GM12878 (cell line): Measurements from ENCODE around the gene EPB41L4B. TPM values are rescaled to one million over a fixed set of nuclear protein-coding genes. Genes with fewer than 3 reads are reported as not detected.

Source experiments
- ATAC-seq: fragments of 200-7000 bp; cut with Tn5 transposase; 3 replicates; pipeline ENCODE4 v1.9.1; 2020; ENCODE audit warnings: mild to moderate bottlenecking, moderate library complexity
- BruUV-seq: library from RNA; stranded (reverse); fragments of 400-500 nt; replicated peaks from 2 replicates; lab custom pipeline; 2021; lab: Mats Ljungman, UMichigan
- CTCF ChIA-PET: fragments of 300-600 bp; sonication (Branson Sonifier 250); formaldehyde crosslinking; extraction: SDS; loops from one replicate; lab custom pipeline; 2021; ENCODE audit warnings: inconsistent platforms; lab: Yijun Ruan, JAX
- POLR2A ChIA-PET: fragments of 350-600 bp; formaldehyde crosslinking; extraction: SDS; loops from one replicate; lab custom pipeline; 2021; ENCODE audit warnings: inconsistent platforms; lab: Charles Lee
- RAD21 ChIA-PET: fragments of 300-600 bp; sonication (Branson Sonifier 250); formaldehyde crosslinking; loops from one replicate; lab custom pipeline; 2023; ENCODE audit warnings: antibody characterized with exemption; ENCODE audit not compliant: unreplicated experiment; lab: Charles Lee
- SMC1A ChIA-PET: fragments of 300-600 bp; sonication (Branson Sonifier 250); formaldehyde crosslinking; loops from one replicate; lab custom pipeline; 2023; ENCODE audit not compliant: unreplicated experiment, uncharacterized antibody; lab: Charles Lee
- DNase-seq: peaks from one replicate; pipeline ENCODE4 v3.0.0-alpha.2; 2011; ENCODE audit warnings: low read depth, low spot score
- FAIRE-seq: peaks from 3 replicates; lab custom pipeline; 2011; peaks lifted over from hg19 to GRCh38; lab: Jason Lieb, UNC
- H2AFZ ChIP-seq: 2 replicates; pipeline ENCODE4 v1.6.0; 2011; ENCODE audit warnings: low read depth, low read length, control low read depth; ENCODE audit not compliant: control insufficient read depth
- H3K27ac ChIP-seq: 2 replicates; pipeline ENCODE4 v1.5.1; 2011; ENCODE audit warnings: control low read depth; ENCODE audit not compliant: control insufficient read depth, insufficient read depth
- H3K27me3 ChIP-seq, 2 experiments: replicated peaks in 1 of 2; 2 replicates each; pipeline versions ENCODE4 v1.6.0 to v1.6.1; 2011; ENCODE audit warnings: low read length in 1 of 2; ENCODE audit not compliant: control insufficient read depth in 2 of 2, insufficient read depth in 2 of 2
- H3K36me3 ChIP-seq, 2 experiments: 2 replicates each; pipeline ENCODE4 v1.5.1; 2011; ENCODE audit warnings: low read length in 1 of 2; ENCODE audit not compliant: control insufficient read depth in 2 of 2, insufficient read depth in 2 of 2
- H3K4me1 ChIP-seq: 2 replicates; pipeline ENCODE4 v1.6.1; 2011; ENCODE audit warnings: mild to moderate bottlenecking, low read length, moderate library complexity, mixed read lengths; ENCODE audit not compliant: control insufficient read depth, insufficient read depth
- H3K4me2 ChIP-seq: 2 replicates; pipeline ENCODE4 v1.6.0; 2011; ENCODE audit warnings: control low read depth; ENCODE audit not compliant: control insufficient read depth, insufficient read depth
- H3K4me3 ChIP-seq: fragments of 200-600 bp; sonication (generic); 2 replicates; pipeline ENCODE4 v1.5.1; 2016
- H3K79me2 ChIP-seq: 2 replicates; pipeline ENCODE4 v1.6.0; 2011; ENCODE audit warnings: low read length; ENCODE audit not compliant: control insufficient read depth, insufficient read depth
- H3K9ac ChIP-seq: 2 replicates; pipeline ENCODE4 v1.8.0; 2011; ENCODE audit warnings: low read length, control low read depth, mixed read lengths; ENCODE audit not compliant: control insufficient read depth, insufficient read depth
- H3K9me3 ChIP-seq: replicated peaks from 3 replicates; pipeline ENCODE4 v1.5.1; 2011; ENCODE audit warnings: mild to moderate bottlenecking, low read length; ENCODE audit not compliant: control insufficient read depth, insufficient read depth
- H4K20me1 ChIP-seq: 2 replicates; pipeline ENCODE4 v1.6.0; 2011; ENCODE audit not compliant: control insufficient read depth, insufficient read depth
- CBX5 ChIP-seq: sonication (generic); IDR thresholded peaks from 2 replicates; pipeline ENCODE4 v1.6.1; 2016; ENCODE audit warnings: low read depth, moderate library complexity, mild to moderate bottlenecking, inconsistent platforms
- ETV6 ChIP-seq, 2 experiments: fragments of 450-650 bp in 1 of 2; IDR thresholded peaks in 1 of 2; conservative IDR thresholded peaks in 1 of 2; 2 replicates each; pipeline ENCODE4 v1.6.1; 2014; ENCODE audit warnings: antibody characterized with exemption in 1 of 2, borderline replicate concordance in 1 of 2, low read depth in 1 of 2, mild to moderate bottlenecking in 1 of 2, moderate library complexity in 1 of 2
- MTA3 ChIP-seq: IDR thresholded peaks from 2 replicates; pipeline ENCODE4 v1.6.1; 2012; ENCODE audit warnings: low read length, inconsistent platforms, borderline replicate concordance
- NFXL1 ChIP-seq: fragments of 450-650 bp; IDR thresholded peaks from 2 replicates; pipeline ENCODE4 v1.6.1; 2017; ENCODE audit warnings: antibody characterized with exemption, mild to moderate bottlenecking, borderline replicate concordance
- STAT3 ChIP-seq: IDR thresholded peaks from 2 replicates; pipeline ENCODE4 v1.6.1; 2011; ENCODE audit warnings: low read depth, low read length, improper control_type of control experiment
- TCF12 ChIP-seq: IDR thresholded peaks from 2 replicates; pipeline ENCODE4 v1.6.1; 2011; ENCODE audit warnings: low read depth, mild to moderate bottlenecking, low read length
- WGBS: methylation state at CpG from one replicate; pipeline ENCODE4 v1.1.6; 2016; ENCODE audit warnings: low lambda C conversion rate; ENCODE audit not compliant: insufficient replicate concordance, insufficient coverage; ENCODE audit errors: missing lambda C conversion rate; 5-methylcytosine and 5-hydroxymethylcytosine counted together
- in situ Hi-C: fragments of 300-500 bp; cut with MboI; formaldehyde crosslinking; loops from 9 replicates; pipeline ENCODE4 v1.14.3; 2018; ENCODE audit warnings: mixed read lengths
- intact Hi-C: fragments of 100-400 bp; cut with micrococcal nuclease; formaldehyde crosslinking; loops from one replicate; pipeline ENCODE4 v1.14.2; 2022; ENCODE audit not compliant: unreplicated experiment
- polyA plus RNA-seq, 11 experiments: library from polyadenylated mRNA; depleted of rRNA in 4 of 11; unstranded in 6 of 11; stranded (reverse) in 5 of 11; fragments of >200 nt; fragmentation: Nextera tagmentation in 4 of 11; fragmentation: Illumina TruSeq in 1 of 11; extraction: Ambion mirVana in 4 of 11; extraction: Trizol in 1 of 11; gene quantifications; 1 replicate in 1 of 11; 2 replicates in 10 of 11; pipeline versions ENCODE4 v1.2.1 to v1.2.3, GENCODE V29; 2011 to 2016; ENCODE audit warnings: inconsistent platforms in 2 of 11, missing spikeins in 2 of 11, low read depth in 1 of 11
- total RNA-seq, 4 experiments: library from RNA; depleted of rRNA in 3 of 4; stranded (reverse); fragments of >200 nt in 3 of 4; fragmentation: Illumina TruSeq in 1 of 4; extraction: Trizol in 1 of 4; gene quantifications; 2 replicates each; pipeline versions ENCODE4 v1.2.1 to v1.2.3, GENCODE V29; 2013 to 2021
- TF ChIP-seq, protein P1 (sequence below), 3 experiments: IDR thresholded peaks in 2 of 3; conservative IDR thresholded peaks in 1 of 3; 2 replicates each; pipeline ENCODE4 v1.5.1; 2011; ENCODE audit warnings: low read depth in 3 of 3, low read length in 3 of 3, mild to moderate bottlenecking in 3 of 3, control low read depth in 2 of 3, moderate library complexity in 2 of 3, inconsistent platforms in 1 of 3, mixed read lengths in 1 of 3; ENCODE audit not compliant: control insufficient read depth in 2 of 3, insufficient read depth in 1 of 3; ENCODE audit errors: extremely low read depth in 1 of 3
- TF ChIP-seq, protein P2 (sequence below): fragments of 150-350 bp; IDR thresholded peaks from 2 replicates; pipeline ENCODE4 v1.6.1; 2014; ENCODE audit warnings: mild to moderate bottlenecking, low read depth, low read length

The EPB41L4B gene
- total and polyA plus RNA-seq, 10 of the 15 experiments (the other 5 are each of a cell fraction or from before 2014, with no cell fraction given) = 0.04 to 0.75 (median 0.13) TPM; not detected in 1

DNA sequence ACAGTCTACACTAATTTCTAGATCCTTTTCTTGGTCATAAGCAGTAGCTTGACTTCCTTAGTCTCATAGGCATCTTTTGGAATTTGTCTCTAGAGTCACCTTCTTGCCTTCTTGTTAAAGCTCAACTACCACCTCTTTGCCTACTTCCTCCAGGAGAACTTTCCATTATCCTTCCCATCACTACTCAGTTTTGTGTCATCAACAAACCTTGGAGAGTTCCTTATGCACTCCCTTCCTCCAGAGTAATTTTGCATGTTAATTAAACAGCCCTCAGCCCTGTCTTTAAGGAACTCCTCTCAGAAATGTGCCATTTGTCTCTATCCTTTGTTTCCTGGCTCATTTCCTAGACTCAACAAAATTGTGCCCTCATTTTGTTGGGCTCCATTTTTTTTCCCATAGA, 4.2 kb upstream of the EPB41L4B start (continued):
- TF ChIP-seq, protein P1, sequence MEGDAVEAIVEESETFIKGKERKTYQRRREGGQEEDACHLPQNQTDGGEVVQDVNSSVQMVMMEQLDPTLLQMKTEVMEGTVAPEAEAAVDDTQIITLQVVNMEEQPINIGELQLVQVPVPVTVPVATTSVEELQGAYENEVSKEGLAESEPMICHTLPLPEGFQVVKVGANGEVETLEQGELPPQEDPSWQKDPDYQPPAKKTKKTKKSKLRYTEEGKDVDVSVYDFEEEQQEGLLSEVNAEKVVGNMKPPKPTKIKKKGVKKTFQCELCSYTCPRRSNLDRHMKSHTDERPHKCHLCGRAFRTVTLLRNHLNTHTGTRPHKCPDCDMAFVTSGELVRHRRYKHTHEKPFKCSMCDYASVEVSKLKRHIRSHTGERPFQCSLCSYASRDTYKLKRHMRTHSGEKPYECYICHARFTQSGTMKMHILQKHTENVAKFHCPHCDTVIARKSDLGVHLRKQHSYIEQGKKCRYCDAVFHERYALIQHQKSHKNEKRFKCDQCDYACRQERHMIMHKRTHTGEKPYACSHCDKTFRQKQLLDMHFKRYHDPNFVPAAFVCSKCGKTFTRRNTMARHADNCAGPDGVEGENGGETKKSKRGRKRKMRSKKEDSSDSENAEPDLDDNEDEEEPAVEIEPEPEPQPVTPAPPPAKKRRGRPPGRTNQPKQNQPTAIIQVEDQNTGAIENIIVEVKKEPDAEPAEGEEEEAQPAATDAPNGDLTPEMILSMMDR (IDR thresholded peaks at IDR 0.05 in 2 of 3, conservative IDR thresholded peaks at IDR 0.05 in 1 of 3; ENCODE audit: control insufficient read depth in 2 of 3, extremely low read depth in 1 of 3, insufficient read depth in 1 of 3, low read depth in 3 of 3, low read length in 3 of 3) = no peak

GRCh38 chr9:109323771-109324170, 2.9 kb upstream of the EPB41L4B start:
- RAD21 ChIA-PET = no interaction called here
- TF ChIP-seq MTA3 (no peak), STAT3 (no peak), NFXL1 (no peak), TCF12 (no peak), ETV6 (conservative IDR thresholded peaks at IDR 0.05 in 1 of 2, IDR thresholded peaks at IDR 0.05 in 1 of 2; ENCODE audit: borderline replicate concordance in 1 of 2, low read depth in 1 of 2) (no peak), CBX5 (no peak)
- TF ChIP-seq, protein P2, sequence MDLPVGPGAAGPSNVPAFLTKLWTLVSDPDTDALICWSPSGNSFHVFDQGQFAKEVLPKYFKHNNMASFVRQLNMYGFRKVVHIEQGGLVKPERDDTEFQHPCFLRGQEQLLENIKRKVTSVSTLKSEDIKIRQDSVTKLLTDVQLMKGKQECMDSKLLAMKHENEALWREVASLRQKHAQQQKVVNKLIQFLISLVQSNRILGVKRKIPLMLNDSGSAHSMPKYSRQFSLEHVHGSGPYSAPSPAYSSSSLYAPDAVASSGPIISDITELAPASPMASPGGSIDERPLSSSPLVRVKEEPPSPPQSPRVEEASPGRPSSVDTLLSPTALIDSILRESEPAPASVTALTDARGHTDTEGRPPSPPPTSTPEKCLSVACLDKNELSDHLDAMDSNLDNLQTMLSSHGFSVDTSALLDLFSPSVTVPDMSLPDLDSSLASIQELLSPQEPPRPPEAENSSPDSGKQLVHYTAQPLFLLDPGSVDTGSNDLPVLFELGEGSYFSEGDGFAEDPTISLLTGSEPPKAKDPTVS = no peak
- POLR2A ChIA-PET = no interaction called here
- intact Hi-C loops (loop anchor here (5.0 kb wide), 2 partner anchors 79 to 141 kb away; no protein-coding TSS in a partner anchor), in situ Hi-C loops (no loop called here)
- H4K20me1 ChIP-seq = no peaks in the 10 kb centered on the region
- peaks cover 0 to 3% of the 10 kb centered on the region in 2 experiments; a peak in 3 of 4 replicates for H3K27me3 ChIP-seq
- no peak overlapping the region for H3K27ac ChIP-seq
- H3K4me1 ChIP-seq = no peaks in the 10 kb centered on the region
- H3K79me2 ChIP-seq = no peaks in the 10 kb centered on the region
- no peak overlapping the region for H3K9ac ChIP-seq
- no peaks in the 10 kb centered on the region for H3K36me3 ChIP-seq
- CTCF ChIA-PET = interaction anchor here (1.0 kb wide), 1 partner anchor 76 kb away, joined by 4 read pairs; no protein-coding TSS in a partner anchor
- no peak overlapping the region for H3K4me2 ChIP-seq
- BruUV-seq = no TSS peak
- ATAC-seq (no peak), DNase-seq (no peak), FAIRE-seq (no peak)
- H3K4me3 ChIP-seq = no peak overlapping the region
- no peaks in the 10 kb centered on the region for H3K9me3 ChIP-seq
- WGBS = 58% methylated on average over 3 of the region's 3 CpGs
- SMC1A ChIA-PET = interaction anchor here (0.7 kb wide), 1 partner anchor 92 kb away, joined by 3 read pairs; no protein-coding TSS in a partner anchor
- H2AFZ ChIP-seq = no peak overlapping the region
